Naive thymus-derived CD4-positive, alpha-beta T cell (primary cell): ENCODE data around the gene UMAD1. TPM values are rescaled to one million over a fixed set of nuclear protein-coding genes. Genes with fewer than 3 reads are reported as not detected.

Source experiments
- ATAC-seq: fragments of 150-1000 bp; cut with Tn5 transposase; 2 replicates; pipeline ENCODE4 v1.10.0; 2021; ENCODE audit warnings: mild to moderate bottlenecking, moderate library complexity
- CTCF ChIA-PET: fragments of 350-600 bp; sonication (Branson Sonifier 250); formaldehyde crosslinking; loops from one replicate; lab custom pipeline; 2021; ENCODE audit warnings: antibody characterized with exemption; lab: Charles Lee
- POLR2A ChIA-PET: fragments of 350-600 bp; sonication (Branson Sonifier 250); formaldehyde crosslinking; loops from one replicate; lab custom pipeline; 2021; ENCODE audit warnings: antibody characterized with exemption, inconsistent platforms; lab: Charles Lee
- DNase-seq, 9 donors: peaks; one replicate each; pipeline versions ENCODE4 v3.0.0 to v3.0.0-alpha.2; 2020 to 2022; ENCODE audit warnings: mixed read lengths in 1 of 9
- H3K27ac ChIP-seq: one replicate; pipeline ENCODE4 v1.7.0; 2013; ENCODE audit warnings: mild to moderate bottlenecking, low read depth, low read length, moderate library complexity
- H3K27me3 ChIP-seq, 2 donors: one replicate each; pipeline ENCODE4 v1.7.0; 2013; ENCODE audit warnings: low read length in 2 of 2, mild to moderate bottlenecking in 2 of 2, moderate library complexity in 2 of 2; ENCODE audit not compliant: control insufficient read depth in 2 of 2, insufficient read depth in 2 of 2
- H3K36me3 ChIP-seq, 3 experiments: 1 replicate in 2 of 3; 2 replicates in 1 of 3; pipeline ENCODE4 v1.7.0; 2013; ENCODE audit warnings: low read length in 3 of 3, mild to moderate bottlenecking in 3 of 3, moderate library complexity in 1 of 3; ENCODE audit not compliant: insufficient read depth in 3 of 3, control insufficient read depth in 2 of 3
- H3K4me1 ChIP-seq, 2 donors: one replicate each; pipeline ENCODE4 v1.7.0; 2013; ENCODE audit warnings: low read length in 2 of 2, mild to moderate bottlenecking in 2 of 2, moderate library complexity in 1 of 2; ENCODE audit not compliant: control insufficient read depth in 2 of 2, insufficient read depth in 2 of 2
- H3K4me3 ChIP-seq: 2 replicates; pipeline ENCODE4 v1.7.0; 2013; ENCODE audit warnings: mild to moderate bottlenecking, low read length
- H3K9me3 ChIP-seq, 3 experiments: 1 replicate in 2 of 3; 2 replicates in 1 of 3; pipeline ENCODE4 v1.7.0; 2013; ENCODE audit warnings: low read length in 3 of 3; ENCODE audit not compliant: control insufficient read depth in 2 of 3
- H3K27ac Mint-ChIP-seq, 9 donors: one replicate each; pipeline ENCODE4 v1.8.0; 2020 to 2022; ENCODE audit warnings: mixed read lengths in 9 of 9, mild to moderate bottlenecking in 8 of 9, moderate library complexity in 5 of 9, inconsistent platforms in 2 of 9
- H3K27me3 Mint-ChIP-seq, 5 donors: one replicate each; pipeline ENCODE4 v1.8.0; 2021 to 2022; ENCODE audit warnings: mixed read lengths in 5 of 5, mild to moderate bottlenecking in 1 of 5
- H3K36me3 Mint-ChIP-seq, 5 donors: one replicate each; pipeline ENCODE4 v1.8.0; 2020 to 2022; ENCODE audit warnings: mixed read lengths in 5 of 5, mild to moderate bottlenecking in 3 of 5, inconsistent platforms in 1 of 5
- H3K4me1 Mint-ChIP-seq, 7 donors: one replicate each; pipeline ENCODE4 v1.8.0; 2020 to 2022; ENCODE audit warnings: mixed read lengths in 7 of 7, mild to moderate bottlenecking in 3 of 7, inconsistent platforms in 1 of 7
- H3K4me3 Mint-ChIP-seq, 10 donors: one replicate each; pipeline ENCODE4 v1.8.0; 2020 to 2022; ENCODE audit warnings: mild to moderate bottlenecking in 10 of 10, mixed read lengths in 10 of 10, moderate library complexity in 6 of 10, inconsistent platforms in 2 of 10
- H3K9me3 Mint-ChIP-seq, 11 donors: one replicate each; pipeline ENCODE4 v1.8.0; 2020 to 2022; ENCODE audit warnings: mixed read lengths in 11 of 11, mild to moderate bottlenecking in 4 of 11, inconsistent platforms in 1 of 11, moderate library complexity in 1 of 11
- intact Hi-C, 2 donors: fragments of 100-400 bp; cut with micrococcal nuclease; formaldehyde crosslinking; loops; one replicate each; pipeline ENCODE4 v1.15.1; 2023
- polyA plus RNA-seq, 2 donors: library from polyadenylated mRNA; unstranded; fragments of 300-500 nt; fragmentation: Illumina TruSeq; gene quantifications; one replicate each; pipeline ENCODE4 v1.2.3, GENCODE V29; 2021
- total RNA-seq, 6 experiments: library from RNA in 5 of 6; stranded (reverse) in 5 of 6; gene quantifications; 1 replicate in 5 of 6; 2 replicates in 1 of 6; pipeline ENCODE4 v1.2.3 and lab custom pipeline; 2021 to 2026

UMAD1 gene
- total and polyA plus RNA-seq, 7 experiments from 2014 or later: 11.4 to 28.6 (median 25.2) TPM

- POLR2A ChIA-PET: interaction anchor here (1.0 kb wide), 1 partner anchor 14 kb away, joined by 4 read pairs; no protein-coding TSS in a partner anchor
- no peak for DNase-seq
- Histone ChIP-seq H3K27ac (no peak overlapping the region), H3K36me3 (no peaks in the 10 kb centered on the region), H3K9me3 (no peaks in the 10 kb centered on the region), H3K4me3 (no peak overlapping the region), H3K27me3 (no peaks in the 10 kb centered on the region), H3K4me1 (peaks cover 3 to 7% of the 10 kb centered on the region in 2 donors)
- no peak for ATAC-seq
- intact Hi-C loops: loop anchor here in 1 of 2 donors (5.0 kb wide), 1 partner anchor 33 kb away; no protein-coding TSS in a partner anchor
- peaks cover 0 to 30% (median 19%) of the 10 kb centered on the region in 5 donors for H3K36me3 Mint-ChIP-seq
- peaks cover 0 to 4% (median 0%) of the 10 kb centered on the region in 11 donors for H3K9me3 Mint-ChIP-seq
- peak overlapping the region in 2 of 9 donors; percentile 1 to 3 for H3K27ac Mint-ChIP-seq
- peaks cover 6 to 47% (median 24%) of the 10 kb centered on the region in 7 donors for H3K4me1 Mint-ChIP-seq
- CTCF ChIA-PET: interaction anchor here (0.6 kb wide), 1 partner anchor 149 kb away, joined by 3 read pairs; no protein-coding TSS in a partner anchor
- H3K4me3 Mint-ChIP-seq: no peak overlapping the region
- H3K27me3 Mint-ChIP-seq: no peaks in the 10 kb centered on the region
Measured at GRCh38 chr7:7699380-7699779, 58.8 kb downstream of the UMAD1 start.

DNA sequence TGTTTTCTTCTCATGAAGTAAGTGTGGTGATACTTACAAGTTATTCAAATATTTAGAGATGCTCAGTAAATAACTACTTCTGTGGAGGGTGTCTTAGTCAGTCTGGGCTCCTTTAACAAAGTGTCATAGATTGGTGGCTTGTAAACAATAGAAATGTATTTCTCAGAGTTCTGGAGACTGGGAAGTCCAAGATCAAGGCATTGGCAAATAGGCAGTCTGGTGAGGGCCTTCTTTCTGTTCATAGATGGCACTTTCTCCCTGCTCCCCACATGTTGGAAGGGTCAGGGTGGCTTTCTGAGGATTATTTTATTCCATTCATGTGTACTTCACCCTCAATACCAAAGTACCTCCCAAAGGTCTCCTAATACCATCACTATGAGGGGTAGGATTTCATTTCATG, 59.4 kb downstream of the UMAD1 start:
- peaks cover 6 to 50% (median 24%) of the 10 kb centered on the region in 7 donors for H3K4me1 Mint-ChIP-seq
- ATAC-seq: no peak
- no peaks in the 10 kb centered on the region for H3K9me3 Mint-ChIP-seq
- peaks cover 3 to 7% of the 10 kb centered on the region in 2 donors for H3K4me1 ChIP-seq
- no peak overlapping the region for H3K27ac ChIP-seq
- H3K27ac Mint-ChIP-seq: peak overlapping the region in 1 of 9 donors; percentile 3
- POLR2A ChIA-PET: interaction anchor here (1.0 kb wide), 1 partner anchor 14 kb away, joined by 4 read pairs; no protein-coding TSS in a partner anchor
- no peak overlapping the region for H3K4me3 Mint-ChIP-seq
- H3K9me3 ChIP-seq: no peaks in the 10 kb centered on the region
- intact Hi-C loops: loop anchor here in 1 of 2 donors (5.0 kb wide), 1 partner anchor 32 kb away; no protein-coding TSS in a partner anchor
- CTCF ChIA-PET: interaction anchor here (0.6 kb wide), 1 partner anchor 148 kb away, joined by 3 read pairs; no protein-coding TSS in a partner anchor
- no peaks in the 10 kb centered on the region for H3K27me3 ChIP-seq
- DNase-seq: no peak
- H3K36me3 Mint-ChIP-seq: peaks cover 0 to 27% (median 13%) of the 10 kb centered on the region in 5 donors
- H3K36me3 ChIP-seq: no peaks in the 10 kb centered on the region
- no peaks in the 10 kb centered on the region for H3K27me3 Mint-ChIP-seq
- H3K4me3 ChIP-seq: no peak overlapping the region

DNA sequence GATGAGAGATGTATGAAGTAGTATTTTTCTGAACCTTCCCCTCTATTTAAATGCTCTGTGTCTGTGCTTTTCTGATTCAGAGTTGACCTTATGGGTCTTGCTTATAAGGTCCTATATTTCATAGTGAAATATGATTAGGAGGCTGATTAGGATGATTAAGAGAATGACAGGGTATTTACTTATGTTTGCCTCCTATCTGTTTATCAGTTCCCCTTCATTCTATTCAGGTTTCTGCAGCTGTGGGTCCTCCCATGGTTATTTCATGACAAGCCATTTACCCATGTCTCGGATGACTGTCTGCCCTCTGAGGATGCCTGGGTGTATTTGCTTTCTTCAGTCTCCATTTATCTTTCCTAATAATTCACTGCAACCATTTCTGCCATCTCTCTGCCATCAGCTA, 61.0 kb downstream of the UMAD1 start:
- Mint-ChIP-seq H3K4me3 (no peak overlapping the region), H3K27ac (peak overlapping the region in 1 of 9 donors; percentile 27), H3K9me3 (no peaks in the 10 kb centered on the region), H3K36me3 (peaks cover 0 to 21% (median 3%) of the 10 kb centered on the region in 5 donors), H3K4me1 (peaks cover 10 to 54% (median 25%) of the 10 kb centered on the region in 7 donors), H3K27me3 (no peaks in the 10 kb centered on the region)
- Histone ChIP-seq H3K27ac (no peak overlapping the region), H3K27me3 (no peaks in the 10 kb centered on the region), H3K36me3 (no peaks in the 10 kb centered on the region), H3K9me3 (no peaks in the 10 kb centered on the region), H3K4me3 (no peak overlapping the region), H3K4me1 (peaks cover 3 to 5% of the 10 kb centered on the region in 2 donors)
- DNase-seq (no peak), ATAC-seq (no peak)
- intact Hi-C loops: no loop called here
- POLR2A ChIA-PET: no interaction called here
- CTCF ChIA-PET: interaction anchor here (1.2 kb wide), 1 partner anchor 20 kb away, joined by 3 read pairs; no protein-coding TSS in a partner anchor

- Mint-ChIP-seq H3K4me3 (no peak overlapping the region), H3K27ac (no peak overlapping the region), H3K4me1 (peaks cover 10 to 47% (median 25%) of the 10 kb centered on the region in 7 donors), H3K27me3 (no peaks in the 10 kb centered on the region), H3K36me3 (peaks cover 0 to 19% (median 0%) of the 10 kb centered on the region in 5 donors), H3K9me3 (no peaks in the 10 kb centered on the region)
- DNase-seq: no peak
- H3K27ac ChIP-seq: no peak overlapping the region
- H3K27me3 ChIP-seq: no peaks in the 10 kb centered on the region
- CTCF ChIA-PET: interaction anchor here (1.2 kb wide), 1 partner anchor 22 kb away, joined by 3 read pairs; no protein-coding TSS in a partner anchor
- H3K4me3 ChIP-seq: no peak overlapping the region
- no peaks in the 10 kb centered on the region for H3K36me3 ChIP-seq
- H3K4me1 ChIP-seq: peaks cover 0 to 3% of the 10 kb centered on the region in 2 donors
- no peaks in the 10 kb centered on the region for H3K9me3 ChIP-seq
- POLR2A ChIA-PET: no interaction called here
- intact Hi-C loops: no loop called here
- no peak for ATAC-seq
Measured at GRCh38 chr7:7702826-7703225, 62.3 kb downstream of the UMAD1 start.

GRCh38 chr7:7703427-7703826, 62.9 kb downstream of the UMAD1 start:
- H3K27ac ChIP-seq: no peak overlapping the region
- H3K4me3 ChIP-seq: no peak overlapping the region
- ChIA-PET POLR2A (interaction anchor here (0.6 to 0.7 kb wide), 2 partner anchors 36 to 264 kb away, joined by 3 read pairs; no protein-coding TSS in a partner anchor), CTCF (no interaction called here)
- H3K4me1 Mint-ChIP-seq: peaks cover 10 to 41% (median 25%) of the 10 kb centered on the region in 7 donors
- no peaks in the 10 kb centered on the region for H3K27me3 Mint-ChIP-seq
- H3K27me3 ChIP-seq: no peaks in the 10 kb centered on the region
- no peaks in the 10 kb centered on the region for H3K9me3 Mint-ChIP-seq
- no peaks in the 10 kb centered on the region for H3K36me3 ChIP-seq
- intact Hi-C loops: no loop called here
- no peak for DNase-seq
- H3K4me3 Mint-ChIP-seq: no peak overlapping the region
- no peaks in the 10 kb centered on the region for H3K9me3 ChIP-seq
- peaks cover 0 to 3% of the 10 kb centered on the region in 2 donors for H3K4me1 ChIP-seq
- no peak for ATAC-seq
- peaks cover 0 to 19% (median 0%) of the 10 kb centered on the region in 5 donors for H3K36me3 Mint-ChIP-seq
- H3K27ac Mint-ChIP-seq: no peak overlapping the region

GRCh38 chr7:7704867-7705266, 64.3 kb downstream of the UMAD1 start:
- peaks cover 8 to 44% (median 28%) of the 10 kb centered on the region in 7 donors for H3K4me1 Mint-ChIP-seq
- H3K36me3 Mint-ChIP-seq: peaks cover 0 to 20% (median 0%) of the 10 kb centered on the region in 5 donors
- CTCF ChIA-PET: interaction anchor here (0.6 kb wide), 1 partner anchor 260 kb away, joined by 3 read pairs; no protein-coding TSS in a partner anchor

More at GRCh38 chr7:7704867-7705266, 64.3 kb downstream of the UMAD1 start:
- Mint-ChIP-seq H3K4me3 (no peak overlapping the region), H3K27me3 (no peaks in the 10 kb centered on the region), H3K27ac (no peak overlapping the region), H3K9me3 (no peaks in the 10 kb centered on the region)
- DNase-seq (no peak), ATAC-seq (no peak)
- no peaks in the 10 kb centered on the region for H3K9me3 ChIP-seq
- POLR2A ChIA-PET: no interaction called here
- no peaks in the 10 kb centered on the region for H3K36me3 ChIP-seq
- no peaks in the 10 kb centered on the region for H3K4me1 ChIP-seq
- H3K4me3 ChIP-seq: no peak overlapping the region
- H3K27ac ChIP-seq: no peak overlapping the region
- H3K27me3 ChIP-seq: no peaks in the 10 kb centered on the region
- intact Hi-C loops: no loop called here
